GM12878 (cell line): ENCODE results near the gene XYLB. TPM values are rescaled to one million over a fixed set of nuclear protein-coding genes. Genes with fewer than 3 reads are reported as not detected.

ENCODE experiments used
- ATAC-seq: fragments of 200-7000 bp; cut with Tn5 transposase; 3 replicates; pipeline ENCODE4 v1.9.1; 2020; ENCODE audit warnings: mild to moderate bottlenecking, moderate library complexity
- BruUV-seq: library from RNA; stranded (reverse); fragments of 400-500 nt; replicated peaks from 2 replicates; lab custom pipeline; 2021; lab: Mats Ljungman, UMichigan
- CTCF ChIA-PET: fragments of 300-600 bp; sonication (Branson Sonifier 250); formaldehyde crosslinking; extraction: SDS; loops from one replicate; lab custom pipeline; 2021; ENCODE audit warnings: inconsistent platforms; lab: Yijun Ruan, JAX
- POLR2A ChIA-PET: fragments of 350-600 bp; formaldehyde crosslinking; extraction: SDS; loops from one replicate; lab custom pipeline; 2021; ENCODE audit warnings: inconsistent platforms; lab: Charles Lee
- RAD21 ChIA-PET: fragments of 300-600 bp; sonication (Branson Sonifier 250); formaldehyde crosslinking; loops from one replicate; lab custom pipeline; 2023; ENCODE audit warnings: antibody characterized with exemption; ENCODE audit not compliant: unreplicated experiment; lab: Charles Lee
- SMC1A ChIA-PET: fragments of 300-600 bp; sonication (Branson Sonifier 250); formaldehyde crosslinking; loops from one replicate; lab custom pipeline; 2023; ENCODE audit not compliant: unreplicated experiment, uncharacterized antibody; lab: Charles Lee
- DNase-seq: peaks from one replicate; pipeline ENCODE4 v3.0.0-alpha.2; 2011; ENCODE audit warnings: low read depth, low spot score
- FAIRE-seq: peaks from 3 replicates; lab custom pipeline; 2011; peaks lifted over from hg19 to GRCh38; lab: Jason Lieb, UNC
- H2AFZ ChIP-seq: 2 replicates; pipeline ENCODE4 v1.6.0; 2011; ENCODE audit warnings: low read depth, low read length, control low read depth; ENCODE audit not compliant: control insufficient read depth
- H3K27ac ChIP-seq: 2 replicates; pipeline ENCODE4 v1.5.1; 2011; ENCODE audit warnings: control low read depth; ENCODE audit not compliant: control insufficient read depth, insufficient read depth
- H3K27me3 ChIP-seq, 2 experiments: replicated peaks in 1 of 2; 2 replicates each; pipeline versions ENCODE4 v1.6.0 to v1.6.1; 2011; ENCODE audit warnings: low read length in 1 of 2; ENCODE audit not compliant: control insufficient read depth in 2 of 2, insufficient read depth in 2 of 2
- H3K36me3 ChIP-seq, 2 experiments: 2 replicates each; pipeline ENCODE4 v1.5.1; 2011; ENCODE audit warnings: low read length in 1 of 2; ENCODE audit not compliant: control insufficient read depth in 2 of 2, insufficient read depth in 2 of 2
- H3K4me1 ChIP-seq: 2 replicates; pipeline ENCODE4 v1.6.1; 2011; ENCODE audit warnings: mild to moderate bottlenecking, low read length, moderate library complexity, mixed read lengths; ENCODE audit not compliant: control insufficient read depth, insufficient read depth
- H3K4me2 ChIP-seq: 2 replicates; pipeline ENCODE4 v1.6.0; 2011; ENCODE audit warnings: control low read depth; ENCODE audit not compliant: control insufficient read depth, insufficient read depth
- H3K4me3 ChIP-seq: fragments of 200-600 bp; sonication (generic); 2 replicates; pipeline ENCODE4 v1.5.1; 2016
- H3K79me2 ChIP-seq: 2 replicates; pipeline ENCODE4 v1.6.0; 2011; ENCODE audit warnings: low read length; ENCODE audit not compliant: control insufficient read depth, insufficient read depth
- H3K9ac ChIP-seq: 2 replicates; pipeline ENCODE4 v1.8.0; 2011; ENCODE audit warnings: low read length, control low read depth, mixed read lengths; ENCODE audit not compliant: control insufficient read depth, insufficient read depth
- H3K9me3 ChIP-seq: replicated peaks from 3 replicates; pipeline ENCODE4 v1.5.1; 2011; ENCODE audit warnings: mild to moderate bottlenecking, low read length; ENCODE audit not compliant: control insufficient read depth, insufficient read depth
- H4K20me1 ChIP-seq: 2 replicates; pipeline ENCODE4 v1.6.0; 2011; ENCODE audit not compliant: control insufficient read depth, insufficient read depth
- FOXK2 ChIP-seq: fragments of 450-650 bp; IDR thresholded peaks from 2 replicates; pipeline ENCODE4 v1.6.1; 2017; ENCODE audit warnings: mild to moderate bottlenecking, moderate library complexity
- HCFC1 ChIP-seq: fragments of 150-350 bp; IDR thresholded peaks from 2 replicates; pipeline ENCODE4 v1.6.1; 2014; ENCODE audit warnings: low read length
- HDAC2 ChIP-seq: fragments of 200-600 bp; sonication (generic); IDR thresholded peaks from 2 replicates; pipeline ENCODE4 v1.6.1; 2017
- IKZF1 ChIP-seq: fragments of 450-650 bp; conservative IDR thresholded peaks from 2 replicates; pipeline ENCODE4 v1.6.1; 2017; ENCODE audit warnings: antibody characterized with exemption, mild to moderate bottlenecking
- KAT2A ChIP-seq: conservative IDR thresholded peaks from 2 replicates; pipeline ENCODE4 v1.6.1; 2011; ENCODE audit warnings: low read depth, low read length; ENCODE audit not compliant: control insufficient read depth
- NFYA ChIP-seq: IDR thresholded peaks from 2 replicates; pipeline ENCODE4 v1.6.1; 2011; ENCODE audit warnings: low read depth, mild to moderate bottlenecking, low read length, improper control_type of control experiment, borderline replicate concordance
- NR2C1 ChIP-seq: fragments of 450-650 bp; IDR thresholded peaks from 2 replicates; pipeline ENCODE4 v1.6.1; 2017; ENCODE audit warnings: antibody characterized with exemption, mild to moderate bottlenecking, moderate library complexity
- ZNF217 ChIP-seq: fragments of 450-650 bp; IDR thresholded peaks from 2 replicates; pipeline ENCODE4 v1.6.1; 2017; ENCODE audit warnings: antibody characterized with exemption, mild to moderate bottlenecking
- ZNF384 ChIP-seq: IDR thresholded peaks from 2 replicates; pipeline ENCODE4 v1.6.1; 2012; ENCODE audit warnings: low read depth, mild to moderate bottlenecking, low read length, improper control_type of control experiment, borderline replicate concordance
- WGBS: methylation state at CpG from one replicate; pipeline ENCODE4 v1.1.6; 2016; ENCODE audit warnings: low lambda C conversion rate; ENCODE audit not compliant: insufficient replicate concordance, insufficient coverage; ENCODE audit errors: missing lambda C conversion rate; 5-methylcytosine and 5-hydroxymethylcytosine counted together
- in situ Hi-C: fragments of 300-500 bp; cut with MboI; formaldehyde crosslinking; loops from 9 replicates; pipeline ENCODE4 v1.14.3; 2018; ENCODE audit warnings: mixed read lengths
- intact Hi-C: fragments of 100-400 bp; cut with micrococcal nuclease; formaldehyde crosslinking; loops from one replicate; pipeline ENCODE4 v1.14.2; 2022; ENCODE audit not compliant: unreplicated experiment
- polyA plus RNA-seq, 11 experiments: library from polyadenylated mRNA; depleted of rRNA in 4 of 11; unstranded in 6 of 11; stranded (reverse) in 5 of 11; fragments of >200 nt; fragmentation: Nextera tagmentation in 4 of 11; fragmentation: Illumina TruSeq in 1 of 11; extraction: Ambion mirVana in 4 of 11; extraction: Trizol in 1 of 11; gene quantifications; 1 replicate in 1 of 11; 2 replicates in 10 of 11; pipeline versions ENCODE4 v1.2.1 to v1.2.3, GENCODE V29; 2011 to 2016; ENCODE audit warnings: inconsistent platforms in 2 of 11, missing spikeins in 2 of 11, low read depth in 1 of 11
- total RNA-seq, 4 experiments: library from RNA; depleted of rRNA in 3 of 4; stranded (reverse); fragments of >200 nt in 3 of 4; fragmentation: Illumina TruSeq in 1 of 4; extraction: Trizol in 1 of 4; gene quantifications; 2 replicates each; pipeline versions ENCODE4 v1.2.1 to v1.2.3, GENCODE V29; 2013 to 2021
- TF ChIP-seq, protein P1 (sequence below): fragments of 450-650 bp; IDR thresholded peaks from 2 replicates; pipeline ENCODE4 v1.6.1; 2018; ENCODE audit warnings: mild to moderate bottlenecking, low read depth, moderate library complexity; ENCODE audit not compliant: partially characterized antibody
- TF ChIP-seq, protein P2 (sequence below): fragments of 450-650 bp; formaldehyde crosslinking; IDR thresholded peaks from 2 replicates; pipeline ENCODE4 v1.5.0; 2022; ENCODE audit warnings: mild to moderate bottlenecking, missing genetic modification characterization
- TF ChIP-seq, protein P3 (sequence below): fragments of 450-650 bp; IDR thresholded peaks from 2 replicates; pipeline ENCODE4 v1.6.1; 2017; ENCODE audit warnings: low read depth, mild to moderate bottlenecking, moderate library complexity
- TF ChIP-seq, protein P4 (sequence below): fragments of 150-350 bp; IDR thresholded peaks from 2 replicates; pipeline ENCODE4 v1.6.1; 2016; ENCODE audit warnings: low read depth, low read length

XYLB gene
- total and polyA plus RNA-seq, 10 of the 15 experiments (the other 5 are each of a cell fraction or from before 2014, with no cell fraction given) = 0.60 to 6.1 (median 3.5) TPM

DNA sequence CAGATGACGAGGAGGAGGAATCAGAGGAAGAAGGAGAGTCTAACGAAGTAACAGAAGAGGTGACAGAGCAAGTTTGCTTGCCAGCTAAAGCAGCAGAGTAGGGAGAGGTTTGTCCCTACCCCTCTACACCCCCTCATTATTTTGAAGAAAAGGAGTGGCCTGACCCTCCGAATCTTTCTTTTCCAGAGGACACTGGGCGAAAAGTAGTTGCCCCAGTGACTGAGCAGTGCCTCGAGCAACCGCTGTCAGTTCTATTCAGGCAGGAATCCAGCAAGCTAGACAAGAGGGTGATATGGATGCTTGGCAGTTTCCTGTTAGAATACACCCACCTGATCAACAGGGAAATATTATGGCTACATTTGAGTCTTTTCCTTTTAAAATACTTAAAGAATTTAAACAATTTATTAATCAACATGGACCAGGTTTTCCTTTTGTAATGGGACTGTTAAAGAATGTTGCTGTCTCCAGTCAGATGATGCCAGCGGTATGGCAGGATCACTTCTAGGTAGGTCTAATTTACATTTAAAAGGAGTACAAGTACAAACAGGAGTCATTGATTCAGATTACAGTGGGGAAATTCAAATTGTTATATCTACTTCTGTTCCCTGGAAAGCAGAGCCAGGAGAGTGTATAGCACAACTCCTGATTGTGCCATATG lies 75.2 kb downstream of the XYLB start:
- CTCF ChIA-PET = no interaction called here
- intact Hi-C loops = no loop called here
- 73% methylated on average over 7 of the region's 7 CpGs for WGBS
- H3K79me2 ChIP-seq = no peaks in the 10 kb centered on the region
- no peaks in the 10 kb centered on the region for H3K9me3 ChIP-seq
- H3K9ac ChIP-seq = no peak overlapping the region
- H2AFZ ChIP-seq = no peak overlapping the region
- ATAC-seq (no peak), FAIRE-seq (no peak), DNase-seq (no peak)
- SMC1A ChIA-PET = no interaction called here
- no peaks in the 10 kb centered on the region for H3K36me3 ChIP-seq
- POLR2A ChIA-PET = no interaction called here
- RAD21 ChIA-PET = no interaction called here
- BruUV-seq = no TSS peak
- in situ Hi-C loops = no loop called here
- H4K20me1 ChIP-seq = no peaks in the 10 kb centered on the region
- H3K4me3 ChIP-seq = no peak overlapping the region
- no peak overlapping the region for H3K4me2 ChIP-seq
- H3K27me3 ChIP-seq = no peaks in the 10 kb centered on the region
- no peak overlapping the region for H3K27ac ChIP-seq
- no peaks in the 10 kb centered on the region for H3K4me1 ChIP-seq
- TF ChIP-seq, protein P1, sequence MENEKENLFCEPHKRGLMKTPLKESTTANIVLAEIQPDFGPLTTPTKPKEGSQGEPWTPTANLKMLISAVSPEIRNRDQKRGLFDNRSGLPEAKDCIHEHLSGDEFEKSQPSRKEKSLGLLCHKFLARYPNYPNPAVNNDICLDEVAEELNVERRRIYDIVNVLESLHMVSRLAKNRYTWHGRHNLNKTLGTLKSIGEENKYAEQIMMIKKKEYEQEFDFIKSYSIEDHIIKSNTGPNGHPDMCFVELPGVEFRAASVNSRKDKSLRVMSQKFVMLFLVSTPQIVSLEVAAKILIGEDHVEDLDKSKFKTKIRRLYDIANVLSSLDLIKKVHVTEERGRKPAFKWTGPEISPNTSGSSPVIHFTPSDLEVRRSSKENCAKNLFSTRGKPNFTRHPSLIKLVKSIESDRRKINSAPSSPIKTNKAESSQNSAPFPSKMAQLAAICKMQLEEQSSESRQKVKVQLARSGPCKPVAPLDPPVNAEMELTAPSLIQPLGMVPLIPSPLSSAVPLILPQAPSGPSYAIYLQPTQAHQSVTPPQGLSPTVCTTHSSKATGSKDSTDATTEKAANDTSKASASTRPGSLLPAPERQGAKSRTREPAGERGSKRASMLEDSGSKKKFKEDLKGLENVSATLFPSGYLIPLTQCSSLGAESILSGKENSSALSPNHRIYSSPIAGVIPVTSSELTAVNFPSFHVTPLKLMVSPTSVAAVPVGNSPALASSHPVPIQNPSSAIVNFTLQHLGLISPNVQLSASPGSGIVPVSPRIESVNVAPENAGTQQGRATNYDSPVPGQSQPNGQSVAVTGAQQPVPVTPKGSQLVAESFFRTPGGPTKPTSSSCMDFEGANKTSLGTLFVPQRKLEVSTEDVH = no peak
- TF ChIP-seq, protein P2, sequence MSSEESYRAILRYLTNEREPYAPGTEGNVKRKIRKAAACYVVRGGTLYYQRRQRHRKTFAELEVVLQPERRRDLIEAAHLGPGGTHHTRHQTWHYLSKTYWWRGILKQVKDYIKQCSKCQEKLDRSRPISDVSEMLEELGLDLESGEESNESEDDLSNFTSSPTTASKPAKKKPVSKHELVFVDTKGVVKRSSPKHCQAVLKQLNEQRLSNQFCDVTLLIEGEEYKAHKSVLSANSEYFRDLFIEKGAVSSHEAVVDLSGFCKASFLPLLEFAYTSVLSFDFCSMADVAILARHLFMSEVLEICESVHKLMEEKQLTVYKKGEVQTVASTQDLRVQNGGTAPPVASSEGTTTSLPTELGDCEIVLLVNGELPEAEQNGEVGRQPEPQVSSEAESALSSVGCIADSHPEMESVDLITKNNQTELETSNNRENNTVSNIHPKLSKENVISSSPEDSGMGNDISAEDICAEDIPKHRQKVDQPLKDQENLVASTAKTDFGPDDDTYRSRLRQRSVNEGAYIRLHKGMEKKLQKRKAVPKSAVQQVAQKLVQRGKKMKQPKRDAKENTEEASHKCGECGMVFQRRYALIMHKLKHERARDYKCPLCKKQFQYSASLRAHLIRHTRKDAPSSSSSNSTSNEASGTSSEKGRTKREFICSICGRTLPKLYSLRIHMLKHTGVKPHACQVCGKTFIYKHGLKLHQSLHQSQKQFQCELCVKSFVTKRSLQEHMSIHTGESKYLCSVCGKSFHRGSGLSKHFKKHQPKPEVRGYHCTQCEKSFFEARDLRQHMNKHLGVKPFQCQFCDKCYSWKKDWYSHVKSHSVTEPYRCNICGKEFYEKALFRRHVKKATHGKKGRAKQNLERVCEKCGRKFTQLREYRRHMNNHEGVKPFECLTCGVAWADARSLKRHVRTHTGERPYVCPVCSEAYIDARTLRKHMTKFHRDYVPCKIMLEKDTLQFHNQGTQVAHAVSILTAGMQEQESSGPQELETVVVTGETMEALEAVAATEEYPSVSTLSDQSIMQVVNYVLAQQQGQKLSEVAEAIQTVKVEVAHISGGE (CRISPR knock-in tag) = no peak
- TF ChIP-seq IKZF1 = no peak
- TF ChIP-seq, protein P3, sequence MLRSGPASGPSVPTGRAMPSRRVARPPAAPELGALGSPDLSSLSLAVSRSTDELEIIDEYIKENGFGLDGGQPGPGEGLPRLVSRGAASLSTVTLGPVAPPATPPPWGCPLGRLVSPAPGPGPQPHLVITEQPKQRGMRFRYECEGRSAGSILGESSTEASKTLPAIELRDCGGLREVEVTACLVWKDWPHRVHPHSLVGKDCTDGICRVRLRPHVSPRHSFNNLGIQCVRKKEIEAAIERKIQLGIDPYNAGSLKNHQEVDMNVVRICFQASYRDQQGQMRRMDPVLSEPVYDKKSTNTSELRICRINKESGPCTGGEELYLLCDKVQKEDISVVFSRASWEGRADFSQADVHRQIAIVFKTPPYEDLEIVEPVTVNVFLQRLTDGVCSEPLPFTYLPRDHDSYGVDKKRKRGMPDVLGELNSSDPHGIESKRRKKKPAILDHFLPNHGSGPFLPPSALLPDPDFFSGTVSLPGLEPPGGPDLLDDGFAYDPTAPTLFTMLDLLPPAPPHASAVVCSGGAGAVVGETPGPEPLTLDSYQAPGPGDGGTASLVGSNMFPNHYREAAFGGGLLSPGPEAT = no peak
- TF ChIP-seq, protein P4, sequence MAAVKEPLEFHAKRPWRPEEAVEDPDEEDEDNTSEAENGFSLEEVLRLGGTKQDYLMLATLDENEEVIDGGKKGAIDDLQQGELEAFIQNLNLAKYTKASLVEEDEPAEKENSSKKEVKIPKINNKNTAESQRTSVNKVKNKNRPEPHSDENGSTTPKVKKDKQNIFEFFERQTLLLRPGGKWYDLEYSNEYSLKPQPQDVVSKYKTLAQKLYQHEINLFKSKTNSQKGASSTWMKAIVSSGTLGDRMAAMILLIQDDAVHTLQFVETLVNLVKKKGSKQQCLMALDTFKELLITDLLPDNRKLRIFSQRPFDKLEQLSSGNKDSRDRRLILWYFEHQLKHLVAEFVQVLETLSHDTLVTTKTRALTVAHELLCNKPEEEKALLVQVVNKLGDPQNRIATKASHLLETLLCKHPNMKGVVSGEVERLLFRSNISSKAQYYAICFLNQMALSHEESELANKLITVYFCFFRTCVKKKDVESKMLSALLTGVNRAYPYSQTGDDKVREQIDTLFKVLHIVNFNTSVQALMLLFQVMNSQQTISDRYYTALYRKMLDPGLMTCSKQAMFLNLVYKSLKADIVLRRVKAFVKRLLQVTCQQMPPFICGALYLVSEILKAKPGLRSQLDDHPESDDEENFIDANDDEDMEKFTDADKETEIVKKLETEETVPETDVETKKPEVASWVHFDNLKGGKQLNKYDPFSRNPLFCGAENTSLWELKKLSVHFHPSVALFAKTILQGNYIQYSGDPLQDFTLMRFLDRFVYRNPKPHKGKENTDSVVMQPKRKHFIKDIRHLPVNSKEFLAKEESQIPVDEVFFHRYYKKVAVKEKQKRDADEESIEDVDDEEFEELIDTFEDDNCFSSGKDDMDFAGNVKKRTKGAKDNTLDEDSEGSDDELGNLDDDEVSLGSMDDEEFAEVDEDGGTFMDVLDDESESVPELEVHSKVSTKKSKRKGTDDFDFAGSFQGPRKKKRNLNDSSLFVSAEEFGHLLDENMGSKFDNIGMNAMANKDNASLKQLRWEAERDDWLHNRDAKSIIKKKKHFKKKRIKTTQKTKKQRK = no peak
- TF ChIP-seq ZNF217 = no peak
- TF ChIP-seq NR2C1 = no peak
- no peak for TF ChIP-seq NFYA
- no peak for TF ChIP-seq ZNF384
- no peak for TF ChIP-seq HCFC1
- TF ChIP-seq KAT2A = no peak
- TF ChIP-seq HDAC2 = no peak
- no peak for TF ChIP-seq FOXK2
